22Rv1 (cell line): ENCODE results near the gene CIRBP.

Experiments
- H3K27ac ChIP-seq: fragments of 450-650 bp; 2 replicates; pipeline ENCODE4 v1.5.1; 2017
- ZFX ChIP-seq: fragments of 450-650 bp; IDR thresholded peaks from 2 replicates; pipeline ENCODE4 v1.6.1; 2017; ENCODE audit warnings: antibody characterized with exemption, borderline replicate concordance
- TF ChIP-seq, protein P1 (sequence below): fragments of 450-650 bp; IDR thresholded peaks from 2 replicates; pipeline ENCODE4 v1.5.1; 2017; ENCODE audit warnings: mild to moderate bottlenecking

Gene CIRBP

DNA sequence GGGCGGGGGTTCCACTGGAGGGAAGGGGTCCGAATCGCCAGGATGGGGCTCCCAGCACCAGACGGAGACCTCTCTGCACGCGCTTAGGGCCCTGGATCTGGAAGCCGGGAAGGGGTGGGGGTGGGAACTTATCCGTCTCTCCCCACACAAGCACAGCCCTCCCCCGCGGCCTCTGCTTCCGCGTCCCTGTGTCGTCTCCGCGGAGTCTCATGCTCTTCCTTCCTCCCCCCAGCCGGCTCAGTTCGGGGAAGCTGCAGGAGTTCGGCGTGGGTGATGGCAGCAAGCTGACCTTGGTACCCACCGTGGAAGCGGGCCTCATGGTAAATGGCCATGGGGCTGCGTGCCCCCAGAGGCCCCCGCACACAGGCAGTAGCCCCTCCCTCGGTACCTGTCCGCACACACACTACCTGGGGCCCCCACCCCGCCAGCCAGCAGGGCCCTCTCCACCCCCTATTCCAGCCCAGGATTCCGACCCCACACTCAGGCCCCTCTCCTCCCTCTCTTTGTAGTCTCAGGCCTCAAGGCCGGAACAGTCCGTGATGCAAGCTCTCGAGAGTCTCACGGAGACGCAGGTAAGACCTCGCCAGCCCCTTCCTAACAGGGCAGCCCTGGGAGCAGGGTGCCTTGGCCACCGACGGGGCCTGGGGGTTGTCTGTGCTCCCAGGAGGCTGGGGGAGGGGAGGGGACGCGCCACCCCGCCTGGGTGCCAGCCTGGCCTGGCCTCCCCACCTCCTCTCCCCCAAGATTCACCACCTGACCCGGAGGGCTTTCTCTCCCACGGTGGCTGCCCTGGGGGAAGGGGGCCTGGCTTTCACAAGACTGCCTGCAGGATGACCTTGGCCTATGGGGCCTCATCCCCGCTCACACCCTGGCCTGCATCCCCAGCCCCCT, 17.6 kb upstream of the CIRBP start:
- peak overlapping the region; percentile 99 for H3K27ac ChIP-seq
- TF ChIP-seq, protein P1, sequence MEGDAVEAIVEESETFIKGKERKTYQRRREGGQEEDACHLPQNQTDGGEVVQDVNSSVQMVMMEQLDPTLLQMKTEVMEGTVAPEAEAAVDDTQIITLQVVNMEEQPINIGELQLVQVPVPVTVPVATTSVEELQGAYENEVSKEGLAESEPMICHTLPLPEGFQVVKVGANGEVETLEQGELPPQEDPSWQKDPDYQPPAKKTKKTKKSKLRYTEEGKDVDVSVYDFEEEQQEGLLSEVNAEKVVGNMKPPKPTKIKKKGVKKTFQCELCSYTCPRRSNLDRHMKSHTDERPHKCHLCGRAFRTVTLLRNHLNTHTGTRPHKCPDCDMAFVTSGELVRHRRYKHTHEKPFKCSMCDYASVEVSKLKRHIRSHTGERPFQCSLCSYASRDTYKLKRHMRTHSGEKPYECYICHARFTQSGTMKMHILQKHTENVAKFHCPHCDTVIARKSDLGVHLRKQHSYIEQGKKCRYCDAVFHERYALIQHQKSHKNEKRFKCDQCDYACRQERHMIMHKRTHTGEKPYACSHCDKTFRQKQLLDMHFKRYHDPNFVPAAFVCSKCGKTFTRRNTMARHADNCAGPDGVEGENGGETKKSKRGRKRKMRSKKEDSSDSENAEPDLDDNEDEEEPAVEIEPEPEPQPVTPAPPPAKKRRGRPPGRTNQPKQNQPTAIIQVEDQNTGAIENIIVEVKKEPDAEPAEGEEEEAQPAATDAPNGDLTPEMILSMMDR, result no peak

DNA sequence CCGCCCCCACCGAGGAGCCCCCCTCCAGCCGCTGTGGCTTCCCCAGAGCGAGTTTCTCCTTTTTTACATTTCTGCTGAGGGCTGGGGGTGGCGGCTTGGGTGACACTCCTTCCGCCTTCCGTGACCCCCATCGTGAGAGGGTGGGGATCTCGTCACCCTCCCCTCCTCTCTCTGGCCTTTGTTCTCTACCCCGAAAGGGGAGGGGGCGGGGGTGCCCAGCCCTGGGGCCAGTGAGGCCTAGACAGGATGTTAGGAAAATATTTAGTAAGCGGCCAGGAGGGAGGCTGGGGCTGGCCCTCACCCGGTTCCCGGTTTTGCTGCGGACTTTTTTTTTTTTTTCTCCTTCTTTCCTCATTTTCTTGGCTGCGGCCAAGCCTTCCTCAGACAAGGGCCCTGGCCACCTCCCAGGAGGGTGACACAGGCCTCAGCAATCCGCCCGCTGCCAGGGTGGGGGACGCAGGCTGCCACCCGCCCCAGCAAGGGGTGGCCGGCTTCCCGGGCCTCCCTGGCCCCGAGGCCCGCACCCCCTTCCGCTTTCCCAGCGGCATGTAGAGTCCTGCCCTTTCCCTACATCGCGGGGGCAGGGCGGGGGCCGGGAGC, 16.8 kb upstream of the CIRBP start:
- H3K27ac ChIP-seq, result peak overlapping the region; percentile 99
- TF ChIP-seq ZFX, result no peak
- TF ChIP-seq, protein P1, result no peak

DNA sequence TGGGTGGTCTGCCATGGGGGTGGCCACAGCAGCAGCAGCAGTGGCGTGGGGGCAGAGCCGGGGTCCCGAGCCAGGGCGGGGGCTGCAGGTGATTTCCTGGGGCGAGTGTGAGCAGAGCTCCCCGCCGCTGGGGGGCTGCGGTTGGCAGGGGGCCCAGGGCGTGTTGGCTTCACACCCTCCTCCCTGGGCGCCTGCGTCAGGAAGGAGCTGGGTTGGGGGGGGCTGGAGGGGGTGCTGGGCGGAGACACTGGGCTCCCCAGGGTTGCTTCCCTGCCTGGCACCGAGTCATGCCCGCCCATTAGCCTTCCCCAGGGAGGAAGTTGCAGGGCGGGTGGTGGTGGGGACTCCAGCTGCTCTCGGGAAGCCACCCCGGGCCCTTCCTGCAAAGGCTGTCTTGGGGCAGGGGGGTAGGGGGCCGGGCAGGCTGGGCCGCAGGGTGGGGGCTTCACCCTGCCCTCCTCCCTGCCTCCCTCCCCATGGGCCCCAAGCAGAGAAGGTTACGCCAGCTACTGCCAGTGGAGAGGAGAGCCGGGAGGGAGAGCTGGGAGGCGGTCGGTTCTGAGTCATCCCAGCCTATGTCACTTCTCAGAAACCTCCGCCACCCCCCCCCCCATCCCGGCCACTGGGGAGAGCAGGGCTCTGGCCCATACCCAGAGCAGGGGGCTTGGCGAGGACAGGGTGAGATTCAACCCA, 16.2 kb upstream of the CIRBP start:
- peak overlapping the region; percentile 99 for H3K27ac ChIP-seq
- TF ChIP-seq, protein P1, result no peak
- TF ChIP-seq ZFX, result no peak

DNA sequence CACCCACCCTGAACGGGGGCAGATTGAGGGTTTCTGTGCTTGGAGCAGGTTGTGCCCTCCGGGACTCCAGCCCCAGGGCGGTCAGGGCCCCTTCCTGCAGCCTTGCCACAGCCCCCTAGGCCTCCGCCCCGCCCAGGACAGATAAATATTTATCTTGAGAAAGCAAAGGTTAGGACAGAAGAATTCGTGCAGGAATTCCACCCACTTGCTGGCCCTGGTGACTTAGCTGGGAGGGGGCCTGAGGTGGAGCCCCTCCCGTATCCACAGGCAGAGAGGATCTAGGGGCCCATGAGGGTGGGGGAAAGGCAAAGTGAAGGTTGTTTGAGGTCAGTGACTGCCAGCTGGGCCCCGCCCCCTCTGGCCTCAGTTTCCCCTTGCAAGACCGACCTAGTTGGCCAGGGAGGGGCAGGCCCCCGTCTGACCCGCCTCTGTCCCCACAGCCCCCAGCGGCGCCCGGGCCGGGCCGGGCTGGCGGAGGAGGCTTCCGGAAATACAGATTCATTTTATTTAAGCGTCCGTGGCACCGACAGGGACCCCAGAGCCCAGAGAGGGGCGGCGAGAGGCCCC, 15.5 kb upstream of the CIRBP start:
- peak overlapping the region; percentile 99 for H3K27ac ChIP-seq
- no peak for TF ChIP-seq ZFX
- TF ChIP-seq, protein P1, result no peak

DNA sequence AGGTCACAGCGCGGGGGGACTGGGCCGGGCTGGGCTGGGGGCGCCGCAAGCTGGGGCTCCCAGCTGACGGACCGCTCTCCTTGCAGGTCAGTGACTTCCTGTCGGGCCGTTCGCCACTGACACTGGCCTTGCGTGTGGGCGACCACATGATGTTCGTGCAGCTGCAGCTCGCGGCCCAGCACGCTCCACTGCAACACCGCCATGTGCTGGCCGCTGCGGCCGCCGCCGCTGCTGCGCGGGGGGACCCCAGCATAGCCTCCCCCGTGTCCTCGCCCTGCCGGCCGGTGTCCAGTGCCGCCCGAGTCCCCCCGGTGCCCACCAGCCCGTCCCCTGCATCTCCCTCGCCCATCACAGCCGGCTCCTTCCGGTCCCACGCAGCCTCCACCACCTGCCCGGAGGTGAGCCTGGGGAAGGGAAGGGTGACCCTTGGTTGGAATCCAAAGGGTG, 15.0 kb upstream of the CIRBP start:
- TF ChIP-seq, protein P1, result no peak
- no peak for TF ChIP-seq ZFX

DNA sequence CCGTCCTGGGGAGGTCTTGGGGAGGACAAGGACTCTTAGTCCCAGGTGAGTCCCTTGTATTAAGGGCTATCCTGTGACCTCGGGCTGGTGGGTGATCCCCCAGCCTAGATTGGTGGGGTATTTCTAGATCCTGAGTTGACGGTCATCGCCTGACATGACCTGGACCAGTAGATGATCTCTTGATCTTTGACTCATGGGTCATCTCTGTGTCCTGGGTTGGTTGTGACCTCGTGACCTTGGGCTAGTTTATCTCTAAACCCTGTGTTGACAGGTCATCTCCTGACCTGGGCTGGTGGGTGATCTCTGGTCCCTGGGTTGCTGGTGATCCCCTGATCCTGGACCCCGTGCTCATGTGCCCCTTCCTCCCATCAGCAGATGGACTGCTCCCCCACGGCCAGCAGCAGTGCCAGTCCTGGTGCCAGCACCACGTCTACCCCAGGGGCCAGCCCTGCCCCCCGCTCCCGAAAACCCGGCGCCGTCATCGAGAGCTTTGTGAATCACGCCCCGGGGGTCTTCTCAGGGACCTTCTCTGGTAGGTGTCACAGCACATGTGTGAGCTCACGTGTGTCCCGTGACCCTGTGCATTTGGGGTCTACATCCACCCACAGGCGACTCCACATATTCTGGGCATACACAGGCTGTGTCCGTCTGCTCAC, 14.5 kb upstream of the CIRBP start:
- peak overlapping the region; percentile 99 for H3K27ac ChIP-seq
- TF ChIP-seq ZFX, result no peak
- TF ChIP-seq, protein P1, result no peak

More for the DNA sequence above, 15.0 kb upstream of the CIRBP start:
- peak overlapping the region; percentile 99 for H3K27ac ChIP-seq
